WTC11 (cell line): Measurements from ENCODE around the gene TTC24. TPM values are rescaled to one million over a fixed set of nuclear protein-coding genes. Genes with fewer than 3 reads are reported as not detected.

Source experiments
- ATAC-seq: fragments of 200-7000 bp; cut with Tn5 transposase; 2 replicates; pipeline ENCODE4 v1.10.0; 2021; ENCODE audit warnings: mild to moderate bottlenecking, moderate library complexity
- CTCF ChIA-PET: fragments of 300-600 bp; sonication (Branson Sonifier 250); formaldehyde crosslinking; loops from one replicate; lab custom pipeline; 2021; ENCODE audit warnings: antibody characterized with exemption; lab: Charles Lee
- POLR2A ChIA-PET: fragments of 350-600 bp; sonication (Branson Sonifier 250); formaldehyde crosslinking; loops from one replicate; lab custom pipeline; 2021; ENCODE audit warnings: antibody characterized with exemption; lab: Charles Lee
- DNase-seq: peaks from one replicate; pipeline ENCODE4 v3.0.0; 2021; ENCODE audit warnings: low spot score
- H3K27ac Mint-ChIP-seq: 2 replicates; pipeline ENCODE4 v1.8.0; 2021; ENCODE audit warnings: mixed read lengths
- H3K27me3 Mint-ChIP-seq: 2 replicates; pipeline ENCODE4 v1.8.0; 2021; ENCODE audit warnings: low read depth, mild to moderate bottlenecking, moderate library complexity, mixed read lengths
- H3K36me3 Mint-ChIP-seq: 2 replicates; pipeline ENCODE4 v1.8.0; 2021; ENCODE audit warnings: mixed read lengths
- H3K4me1 Mint-ChIP-seq: 2 replicates; pipeline ENCODE4 v1.8.0; 2022; ENCODE audit warnings: mixed read lengths
- H3K4me3 Mint-ChIP-seq: 2 replicates; pipeline ENCODE4 v1.8.0; 2021; ENCODE audit warnings: mild to moderate bottlenecking, moderate library complexity, mixed read lengths
- H3K9me3 Mint-ChIP-seq: 2 replicates; pipeline ENCODE4 v1.8.0; 2021; ENCODE audit warnings: mixed read lengths
- GABPB1 ChIP-seq: sonication (generic); formaldehyde crosslinking; IDR thresholded peaks from 2 replicates; pipeline ENCODE4 v1.8.1; 2023; ENCODE audit warnings: mild to moderate bottlenecking, missing genetic modification reagents
- HMGA2 ChIP-seq: fragments of 250-450 bp; sonication (Bioruptor Pico); IDR thresholded peaks from 2 replicates; pipeline ENCODE4 v1.4.0; 2021; ENCODE audit warnings: mild to moderate bottlenecking, moderate library complexity
- IRF2 ChIP-seq: sonication (generic); formaldehyde crosslinking; IDR thresholded peaks from 2 replicates; pipeline ENCODE4 v1.8.0; 2022; ENCODE audit warnings: low read depth, missing genetic modification reagents, borderline replicate concordance
- JUN ChIP-seq: sonication (generic); formaldehyde crosslinking; IDR thresholded peaks from 2 replicates; pipeline ENCODE4 v1.8.0; 2023; ENCODE audit warnings: mild to moderate bottlenecking, missing genetic modification reagents
- KAT7 ChIP-seq: sonication (generic); formaldehyde crosslinking; IDR thresholded peaks from 2 replicates; pipeline ENCODE4 v1.8.1; 2023; ENCODE audit warnings: missing genetic modification reagents, mild to moderate bottlenecking, borderline replicate concordance
- MXD4 ChIP-seq: fragments of 250-450 bp; sonication (Bioruptor Pico); IDR thresholded peaks from 2 replicates; pipeline ENCODE4 v1.8.0; 2021; ENCODE audit warnings: mild to moderate bottlenecking, moderate library complexity, borderline replicate concordance
- NFE2L1 ChIP-seq: sonication (generic); formaldehyde crosslinking; IDR thresholded peaks from 2 replicates; pipeline ENCODE4 v1.8.1; 2023; ENCODE audit warnings: missing genetic modification reagents
- RELA ChIP-seq: sonication (generic); formaldehyde crosslinking; IDR thresholded peaks from 2 replicates; pipeline ENCODE4 v1.8.1; 2022; ENCODE audit warnings: missing genetic modification reagents, mild to moderate bottlenecking, borderline replicate concordance
- SMAD4 ChIP-seq: sonication (generic); formaldehyde crosslinking; IDR thresholded peaks from 2 replicates; pipeline ENCODE4 v1.8.0; 2022; ENCODE audit warnings: mild to moderate bottlenecking, missing genetic modification reagents
- SOX15 ChIP-seq: fragments of 250-450 bp; sonication (Bioruptor Pico); IDR thresholded peaks from 2 replicates; pipeline ENCODE4 v1.9.0; 2021; ENCODE audit warnings: mild to moderate bottlenecking
- ZNF671 ChIP-seq: fragments of 250-450 bp; sonication (Bioruptor Pico); IDR thresholded peaks from 2 replicates; pipeline ENCODE4 v1.8.0; 2021; ENCODE audit warnings: mild to moderate bottlenecking
- total RNA-seq: library from RNA; stranded (reverse); gene quantifications from 3 replicates; pipeline ENCODE4 v1.2.3, GENCODE V29; 2021
- TF ChIP-seq, protein P1 (sequence below): sonication (generic); formaldehyde crosslinking; IDR thresholded peaks from 2 replicates; pipeline ENCODE4 v1.8.1; 2023; ENCODE audit warnings: mild to moderate bottlenecking, missing genetic modification reagents, moderate library complexity
- TF ChIP-seq, protein P2 (sequence below): fragments of 250-450 bp; sonication (Bioruptor Pico); IDR thresholded peaks from 2 replicates; pipeline ENCODE4 v1.9.0; 2021; ENCODE audit warnings: moderate library complexity, mild to moderate bottlenecking, inconsistent platforms, borderline replicate concordance
- TF ChIP-seq, protein P3 (sequence below): sonication (generic); formaldehyde crosslinking; conservative IDR thresholded peaks from 2 replicates; pipeline ENCODE4 v1.8.1; 2022; ENCODE audit warnings: mild to moderate bottlenecking, missing genetic modification reagents
- TF ChIP-seq, protein P4 (sequence below): sonication (generic); formaldehyde crosslinking; IDR thresholded peaks from 2 replicates; pipeline ENCODE4 v1.8.1; 2022; ENCODE audit warnings: low read depth, missing genetic modification reagents, borderline replicate concordance

TTC24 gene
- total RNA-seq, 1 experiment from 2014 or later: 0.20 TPM

DNA sequence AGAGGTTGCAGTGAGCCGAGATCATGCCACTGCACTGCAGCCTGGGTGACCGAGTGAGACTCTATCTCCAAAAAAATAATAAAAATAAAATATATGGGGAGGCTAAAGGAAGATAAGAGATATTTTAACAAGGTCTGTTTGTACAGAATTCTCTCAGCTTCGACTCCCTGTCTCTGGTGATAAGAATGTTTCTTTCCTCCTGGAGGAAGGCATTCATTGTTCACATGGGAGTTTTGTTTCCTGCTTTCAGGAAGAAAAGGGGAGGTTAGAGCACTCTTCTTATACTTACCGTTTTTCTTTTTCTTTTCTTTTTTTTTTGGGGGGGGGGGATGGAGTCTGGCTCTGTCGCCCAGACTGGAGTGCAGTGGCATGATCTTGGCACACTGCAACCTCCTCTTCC lies 10.0 kb downstream of the TTC24 start (continued):
- TF ChIP-seq, protein P1, sequence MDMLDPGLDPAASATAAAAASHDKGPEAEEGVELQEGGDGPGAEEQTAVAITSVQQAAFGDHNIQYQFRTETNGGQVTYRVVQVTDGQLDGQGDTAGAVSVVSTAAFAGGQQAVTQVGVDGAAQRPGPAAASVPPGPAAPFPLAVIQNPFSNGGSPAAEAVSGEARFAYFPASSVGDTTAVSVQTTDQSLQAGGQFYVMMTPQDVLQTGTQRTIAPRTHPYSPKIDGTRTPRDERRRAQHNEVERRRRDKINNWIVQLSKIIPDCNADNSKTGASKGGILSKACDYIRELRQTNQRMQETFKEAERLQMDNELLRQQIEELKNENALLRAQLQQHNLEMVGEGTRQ (CRISPR knock-in tag): no peak
- TF ChIP-seq KAT7 (CRISPR knock-in tag): no peak
- TF ChIP-seq, protein P2, sequence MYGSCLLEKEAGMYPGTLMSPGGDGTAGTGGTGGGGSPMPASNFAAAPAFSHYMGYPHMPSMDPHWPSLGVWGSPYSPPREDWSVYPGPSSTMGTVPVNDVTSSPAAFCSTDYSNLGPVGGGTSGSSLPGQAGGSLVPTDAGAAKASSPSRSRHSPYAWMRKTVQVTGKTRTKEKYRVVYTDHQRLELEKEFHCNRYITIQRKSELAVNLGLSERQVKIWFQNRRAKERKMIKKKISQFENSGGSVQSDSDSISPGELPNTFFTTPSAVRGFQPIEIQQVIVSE (CRISPR knock-in tag): no peak
- no peak for TF ChIP-seq GABPB1

DNA sequence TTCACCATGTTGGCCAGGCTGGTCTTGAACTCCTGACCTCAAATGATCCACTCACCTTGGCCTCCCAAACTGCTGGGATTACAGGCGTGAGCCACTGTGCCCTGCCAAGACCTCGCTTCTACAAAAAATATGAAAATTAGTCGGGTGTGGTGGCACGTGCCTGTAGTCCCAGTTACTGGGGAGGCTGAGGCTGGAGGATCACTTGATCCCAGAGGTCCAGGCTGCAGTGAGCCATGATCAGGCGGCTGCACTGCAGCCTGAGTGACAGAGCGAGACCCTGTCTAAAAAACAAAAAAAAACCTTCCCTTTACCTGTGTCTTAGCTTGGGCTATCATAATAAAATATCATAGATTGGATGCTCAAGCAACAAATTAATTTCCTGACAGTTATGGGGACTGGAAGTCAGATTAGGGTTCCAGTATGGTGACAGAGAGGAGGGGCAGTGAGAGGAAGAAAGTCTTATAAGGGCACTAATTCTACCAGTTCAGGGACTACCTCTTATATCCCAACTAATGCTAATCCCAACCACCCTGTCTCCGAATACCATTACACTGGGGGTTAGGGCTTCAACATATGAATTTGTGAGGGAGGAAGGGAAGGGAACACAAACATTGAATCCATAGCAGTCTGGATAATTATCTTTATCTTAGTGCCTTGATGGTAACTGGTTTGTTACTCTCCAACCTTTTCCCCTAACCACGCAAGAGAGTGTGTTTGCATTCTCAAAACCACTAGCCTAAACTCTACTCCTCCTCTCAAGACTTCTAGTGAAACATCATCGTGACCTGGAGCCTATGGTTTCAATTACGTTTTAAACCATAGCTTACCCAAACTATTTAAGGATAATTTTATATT lies 11.0 kb downstream of the TTC24 start:
- Mint-ChIP-seq H3K9me3 (no peaks in the 10 kb centered on the region), H3K27ac (peak overlapping the region; percentile 94; the same call in 1 of the 2 replicates), H3K4me3 (peak overlapping the region; percentile 79), H3K27me3 (no peaks in the 10 kb centered on the region; the same call in 1 of the 2 replicates), H3K4me1 (peaks cover 17% of the 10 kb centered on the region), H3K36me3 (peaks cover 17% of the 10 kb centered on the region)
- DNase-seq (no peak), ATAC-seq (no peak)
- ChIA-PET CTCF (interaction anchor here (1.2 to 3.4 kb wide), 13 partner anchors 9 to 337 kb away, joined by 3 to 28 read pairs (median 5); partner anchors contain the start of genes GPATCH4, HAPLN2 and TTC24), POLR2A (interaction anchor here (0.6 to 1.8 kb wide), 9 partner anchors 11 to 133 kb away, joined by 3 to 6 read pairs (median 3); partner anchors contain the start of gene GPATCH4)
- 0 out of 2 replicates have a peak, but pooled peaks have one; percentile 26 for TF ChIP-seq ZNF671
- TF ChIP-seq, protein P3, sequence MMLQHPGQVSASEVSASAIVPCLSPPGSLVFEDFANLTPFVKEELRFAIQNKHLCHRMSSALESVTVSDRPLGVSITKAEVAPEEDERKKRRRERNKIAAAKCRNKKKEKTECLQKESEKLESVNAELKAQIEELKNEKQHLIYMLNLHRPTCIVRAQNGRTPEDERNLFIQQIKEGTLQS (CRISPR knock-in tag): no peak

DNA sequence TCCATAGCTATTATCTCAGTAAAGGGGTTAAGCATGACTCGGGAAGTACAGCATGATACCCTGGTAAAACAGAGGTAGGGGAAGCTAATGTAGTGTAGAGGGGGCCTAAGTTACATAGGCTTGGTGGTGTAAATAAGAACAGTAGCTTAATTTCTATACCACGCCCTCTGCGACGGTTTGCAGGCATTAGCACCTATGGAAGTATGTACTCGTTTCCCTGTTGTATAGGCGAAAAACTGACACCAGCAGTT lies 11.6 kb downstream of the TTC24 start:
- CTCF ChIA-PET: interaction anchor here (0.9 to 3.4 kb wide), 20 partner anchors 9 to 337 kb away, joined by 3 to 28 read pairs (median 5); partner anchors contain the start of genes GPATCH4, HAPLN2, MEF2D and TTC24
- Mint-ChIP-seq H3K27me3 (no peaks in the 10 kb centered on the region; the same call in 1 of the 2 replicates), H3K4me3 (peak overlapping the region; percentile 79), H3K27ac (peak overlapping the region; percentile 94), H3K36me3 (peaks cover 22% of the 10 kb centered on the region)
- POLR2A ChIA-PET: interaction anchor here (0.6 to 1.8 kb wide), 9 partner anchors 11 to 134 kb away, joined by 3 to 6 read pairs (median 3); partner anchors contain the start of gene GPATCH4
- no peak for TF ChIP-seq RELA (CRISPR knock-in tag)
- TF ChIP-seq NFE2L1: no peak
- TF ChIP-seq IRF2 (CRISPR knock-in tag): no peak
- no peak for TF ChIP-seq JUN (CRISPR knock-in tag)
- no peak for TF ChIP-seq SMAD4 (CRISPR knock-in tag)
- TF ChIP-seq, protein P4, sequence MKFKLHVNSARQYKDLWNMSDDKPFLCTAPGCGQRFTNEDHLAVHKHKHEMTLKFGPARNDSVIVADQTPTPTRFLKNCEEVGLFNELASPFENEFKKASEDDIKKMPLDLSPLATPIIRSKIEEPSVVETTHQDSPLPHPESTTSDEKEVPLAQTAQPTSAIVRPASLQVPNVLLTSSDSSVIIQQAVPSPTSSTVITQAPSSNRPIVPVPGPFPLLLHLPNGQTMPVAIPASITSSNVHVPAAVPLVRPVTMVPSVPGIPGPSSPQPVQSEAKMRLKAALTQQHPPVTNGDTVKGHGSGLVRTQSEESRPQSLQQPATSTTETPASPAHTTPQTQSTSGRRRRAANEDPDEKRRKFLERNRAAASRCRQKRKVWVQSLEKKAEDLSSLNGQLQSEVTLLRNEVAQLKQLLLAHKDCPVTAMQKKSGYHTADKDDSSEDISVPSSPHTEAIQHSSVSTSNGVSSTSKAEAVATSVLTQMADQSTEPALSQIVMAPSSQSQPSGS: no peak
- TF ChIP-seq MXD4 (CRISPR knock-in tag): no peak
- TF ChIP-seq SOX15 (CRISPR knock-in tag): no peak
- TF ChIP-seq HMGA2 (CRISPR knock-in tag): no peak
- TF ChIP-seq, all 79 proteins: peak for 0
- peak; percentile 5 for ATAC-seq
- Mint-ChIP-seq H3K4me1 (peaks cover 16% of the 10 kb centered on the region), H3K9me3 (no peaks in the 10 kb centered on the region)
- no peak for DNase-seq
